GM19324 (cell line): ENCODE results near the gene EML1.

ENCODE experiments used
- ATAC-seq: cut with Tn5 transposase; IDR thresholded peaks from one replicate; pipeline ENCODE4 v1.9.1; 2021; ENCODE audit warnings: mild to moderate bottlenecking, moderate library complexity; ENCODE audit not compliant: unreplicated experiment, low FRiP score

The EML1 gene

GRCh38 chr14:99889268-99889667, 96.1 kb downstream of the EML1 start:
- no peak for ATAC-seq

DNA sequence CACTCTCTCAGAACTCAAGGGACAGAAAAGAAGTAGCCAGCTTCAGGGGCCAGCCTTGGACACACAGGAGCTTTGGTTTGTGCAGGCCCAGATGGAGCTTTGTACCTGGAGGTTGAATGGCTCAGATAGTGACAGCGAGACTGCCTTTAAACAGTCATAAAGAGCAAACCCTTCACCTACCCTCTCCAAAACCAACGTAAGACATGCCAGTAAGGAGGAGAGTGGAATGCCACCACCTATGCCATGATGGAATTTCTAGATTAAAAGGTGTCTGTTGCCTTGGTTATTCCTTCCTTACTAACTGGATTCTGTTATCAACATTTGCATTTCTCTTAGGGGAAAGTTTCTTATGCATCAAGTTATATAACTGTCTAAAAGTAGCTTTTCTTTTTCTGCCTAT, 98.1 kb downstream of the EML1 start:
- ATAC-seq: no peak

GRCh38 chr14:99891900-99892299, 98.7 kb downstream of the EML1 start:
- no peak for ATAC-seq

- ATAC-seq: no peak
These were observed 99.2 kb downstream of the EML1 start for GRCh38 chr14:99892406-99892805.

GRCh38 chr14:99896361-99896760, 103.1 kb downstream of the EML1 start:
- ATAC-seq: no peak

GRCh38 chr14:99899578-99900178, 106.5 kb downstream of the EML1 start:
- ATAC-seq: no peak

- ATAC-seq: no peak
These were observed 109.7 kb downstream of the EML1 start for GRCh38 chr14:99902925-99903324.

- no peak for ATAC-seq
These were observed 111.3 kb downstream of the EML1 start for GRCh38 chr14:99904506-99904905.

- no peak for ATAC-seq
These were observed 111.9 kb downstream of the EML1 start for GRCh38 chr14:99905121-99905520.

DNA sequence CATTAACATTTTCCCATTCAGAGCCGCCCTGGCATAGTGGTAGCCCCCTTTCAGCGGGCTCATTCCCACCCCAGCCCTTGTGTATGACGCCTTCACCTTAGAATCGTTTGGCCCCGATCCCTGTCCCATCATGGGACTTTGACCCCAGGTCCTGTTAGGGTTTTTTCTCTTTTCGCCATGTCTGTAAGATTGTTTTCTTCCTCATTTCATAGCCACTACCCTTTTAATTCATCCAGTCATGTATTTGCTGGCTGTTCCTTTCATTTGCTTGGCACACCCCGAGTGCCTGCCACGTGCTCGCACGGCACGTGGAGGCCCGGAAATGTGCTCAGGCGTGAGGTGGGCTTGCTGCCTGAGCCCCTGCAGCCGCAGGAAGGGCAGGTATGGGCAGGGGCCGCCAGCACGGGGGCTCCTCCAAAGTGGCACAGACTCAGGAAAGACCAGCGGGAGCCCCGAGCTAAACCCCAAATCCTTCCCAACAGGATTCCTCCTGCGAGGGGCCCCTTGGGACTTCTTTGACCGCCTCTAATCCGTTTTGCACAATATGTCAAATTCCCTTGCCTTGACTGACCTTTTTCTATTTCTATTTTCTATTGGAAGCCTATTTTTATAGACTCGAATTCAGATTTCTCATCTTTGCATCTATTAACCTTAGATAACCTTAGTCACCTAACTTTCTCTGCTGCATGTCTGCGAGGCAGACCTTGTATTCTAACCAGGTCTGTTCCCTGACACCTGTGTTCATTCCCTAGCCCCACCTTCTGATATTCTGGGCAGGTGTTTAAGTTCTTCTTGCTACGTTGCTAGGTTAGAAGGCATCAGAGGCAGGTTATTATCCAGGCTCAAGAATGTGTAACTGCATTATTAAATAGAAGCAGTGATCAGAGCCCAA, 114.8 kb downstream of the EML1 start:
- no peak for ATAC-seq

GRCh38 chr14:99908653-99909250, 115.5 kb downstream of the EML1 start:
- ATAC-seq: no peak

GRCh38 chr14:99909513-99910064, 116.4 kb downstream of the EML1 start:
- ATAC-seq: no peak

GRCh38 chr14:99910337-99911309, 117.4 kb downstream of the EML1 start:
- no peak for ATAC-seq

GRCh38 chr14:99915305-99916090, 122.3 kb downstream of the EML1 start:
- ATAC-seq: no peak

DNA sequence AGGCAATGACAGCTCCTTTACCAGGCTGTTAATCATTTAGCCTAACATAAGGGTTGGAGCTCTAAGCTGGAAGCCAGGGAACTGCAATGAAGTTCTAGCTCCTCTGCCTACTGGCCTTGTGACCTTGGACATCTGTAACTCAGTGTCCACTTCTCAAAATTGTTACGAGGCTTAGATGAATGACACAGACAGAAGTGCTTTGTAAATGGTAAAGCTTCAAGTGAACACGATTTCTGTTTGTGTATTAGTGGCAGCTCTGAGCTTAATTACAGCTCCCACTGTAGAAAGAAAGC, 122.8 kb downstream of the EML1 start:
- ATAC-seq: no peak

- no peak for ATAC-seq
These were observed 125.6 kb downstream of the EML1 start for GRCh38 chr14:99918781-99919180.

DNA sequence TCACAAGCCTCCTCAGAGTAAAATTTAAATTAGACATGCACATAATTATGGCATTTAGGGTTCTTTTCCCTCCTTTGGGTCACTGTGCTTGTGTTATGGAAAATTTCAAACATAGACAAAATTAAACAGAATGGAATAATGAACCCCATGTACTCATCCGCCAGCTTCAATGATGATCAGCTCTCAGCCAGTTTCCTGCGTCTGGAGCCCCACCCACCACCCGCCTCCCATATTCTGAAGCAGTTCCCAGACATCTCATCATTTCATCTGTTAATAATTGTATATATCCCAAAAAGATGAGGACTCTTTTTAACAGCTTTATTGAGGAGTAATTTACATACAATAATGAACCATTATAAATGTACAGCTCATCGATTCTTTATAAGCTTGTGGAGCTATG, 128.2 kb downstream of the EML1 start:
- ATAC-seq: no peak

GRCh38 chr14:99924379-99924778, 131.2 kb downstream of the EML1 start:
- ATAC-seq: no peak

GRCh38 chr14:99925471-99925870, 132.3 kb downstream of the EML1 start:
- ATAC-seq: no peak

DNA sequence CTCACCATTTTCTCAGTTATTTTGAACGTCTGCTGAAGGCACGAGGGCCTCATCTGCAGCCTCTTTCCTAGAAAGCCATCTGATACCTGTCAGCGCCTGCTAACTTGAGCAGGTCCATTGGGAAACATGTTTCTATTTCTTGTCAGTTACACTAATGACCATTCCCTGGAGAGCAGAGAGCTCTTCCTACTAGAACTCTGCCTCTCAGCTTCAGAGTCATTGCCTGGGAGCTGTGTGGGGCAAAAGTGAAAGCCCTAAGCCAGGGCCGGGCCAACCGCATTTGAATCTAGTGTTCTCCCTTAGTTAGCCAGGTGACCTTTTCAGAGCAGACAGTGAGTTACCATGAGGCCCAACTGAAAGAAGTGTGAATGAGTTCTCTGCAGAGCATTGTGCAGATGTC, 135.8 kb downstream of the EML1 start:
- ATAC-seq: no peak
